ENCODE measurements around the gene ATP5MC2.
"Not testable (repeated sequence)": the region's sequence is repeated elsewhere in the genome, so short reads cannot be mapped to it uniquely, and the experiment has no call there.

The ATP5MC2 gene

DNA sequence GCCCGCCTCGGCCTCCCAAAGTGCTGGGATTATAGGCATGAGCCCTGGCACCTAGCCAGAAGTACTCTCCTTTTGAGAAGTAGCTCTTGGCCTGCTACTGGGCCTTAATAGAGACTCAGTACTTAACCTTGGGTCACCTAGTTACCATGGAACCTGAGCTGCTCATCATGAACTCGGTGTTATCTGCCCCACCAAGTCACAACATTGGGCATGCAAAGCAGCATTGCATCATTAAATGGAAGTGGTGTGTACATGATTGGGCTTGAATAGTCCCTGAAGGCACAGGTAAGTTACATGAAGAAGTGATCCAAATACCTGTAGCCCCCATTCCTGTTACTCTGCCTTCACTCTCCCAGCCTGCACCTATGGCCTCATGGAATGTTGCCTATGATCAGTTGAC lies 31.8 kb downstream of the ATP5MC2 start:
- no peak for DNase-seq

- DNase-seq: no peak
Measured at GRCh38 chr12:53643232-53643979, 32.5 kb downstream of the ATP5MC2 start.

DNA sequence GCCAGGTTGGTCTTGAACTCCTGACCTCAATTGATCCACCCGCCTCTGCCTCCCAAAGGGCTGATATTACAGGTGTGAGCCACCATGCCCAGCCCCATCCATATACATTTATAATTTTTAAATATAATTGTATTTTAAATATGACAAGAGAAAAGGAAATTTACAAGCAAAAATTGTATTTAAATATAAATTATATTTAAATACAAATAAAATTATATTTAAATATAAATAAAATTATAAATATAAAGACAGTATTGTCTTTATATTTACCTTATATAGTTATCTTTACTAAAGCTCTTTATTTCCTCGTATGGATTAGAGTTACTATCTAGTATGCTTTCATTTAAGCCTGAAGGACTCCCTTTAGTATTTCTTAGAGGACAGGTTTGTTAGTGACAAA lies 37.8 kb downstream of the ATP5MC2 start:
- DNase-seq: no peak

DNA sequence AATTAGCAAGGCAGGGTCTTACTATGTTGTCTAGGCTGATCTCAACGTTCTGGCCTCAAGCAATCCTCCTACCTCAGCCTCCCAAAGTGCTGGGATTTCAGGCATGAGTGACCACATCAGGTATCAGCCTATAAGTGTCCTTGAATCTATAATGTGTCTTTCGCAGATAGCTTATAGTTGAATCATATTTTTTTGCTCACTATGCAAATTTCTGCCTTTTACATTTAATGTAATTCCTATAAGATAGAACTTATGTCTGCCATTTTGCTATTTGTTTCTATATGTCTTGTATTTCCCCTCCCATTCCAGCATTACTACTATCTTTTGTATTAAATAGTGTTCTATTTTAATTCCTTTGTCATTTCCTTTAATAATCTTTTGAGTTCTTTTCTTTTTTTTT lies 39.2 kb downstream of the ATP5MC2 start:
- DNase-seq: no peak

DNA sequence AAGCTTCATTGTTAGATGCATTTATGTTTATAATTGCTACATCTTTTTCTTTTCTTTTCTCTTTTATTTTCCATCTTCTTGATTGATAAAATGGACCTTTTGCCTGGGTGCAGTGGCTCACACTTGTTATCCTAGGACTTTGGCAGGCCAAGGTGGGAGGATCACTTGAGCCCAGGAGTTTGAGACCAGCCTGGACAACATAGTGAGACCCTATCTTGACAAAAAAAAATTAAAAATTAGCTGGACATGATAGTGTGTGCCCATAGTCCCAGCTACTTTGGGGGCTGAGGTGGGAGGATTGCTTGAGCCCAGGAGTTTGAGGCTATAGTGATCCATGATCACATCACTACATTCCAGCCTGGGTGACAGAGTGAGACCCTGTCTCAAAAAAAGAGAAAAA lies 40.2 kb downstream of the ATP5MC2 start:
- not testable (repeated sequence) for DNase-seq

DNA sequence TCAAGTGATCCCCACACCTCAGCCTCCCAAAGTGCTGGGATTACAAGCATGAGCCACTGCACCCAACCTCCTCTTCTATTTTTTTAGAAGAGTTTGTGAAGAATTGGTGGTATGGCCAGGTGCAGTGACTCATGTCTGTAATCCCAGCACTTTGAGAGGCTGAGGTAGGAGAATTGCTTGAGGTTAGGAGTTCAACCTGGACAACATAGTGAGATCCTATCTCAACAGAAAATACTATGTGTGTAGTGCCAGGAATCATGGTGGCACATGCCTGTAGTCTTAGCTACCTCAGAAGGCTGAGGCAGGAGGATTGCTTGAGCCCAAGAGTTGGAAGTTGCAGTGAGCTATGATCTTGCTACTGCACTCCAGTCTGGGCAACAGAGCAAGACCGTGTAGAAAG lies 44.2 kb downstream of the ATP5MC2 start:
- no peak for DNase-seq

DNA sequence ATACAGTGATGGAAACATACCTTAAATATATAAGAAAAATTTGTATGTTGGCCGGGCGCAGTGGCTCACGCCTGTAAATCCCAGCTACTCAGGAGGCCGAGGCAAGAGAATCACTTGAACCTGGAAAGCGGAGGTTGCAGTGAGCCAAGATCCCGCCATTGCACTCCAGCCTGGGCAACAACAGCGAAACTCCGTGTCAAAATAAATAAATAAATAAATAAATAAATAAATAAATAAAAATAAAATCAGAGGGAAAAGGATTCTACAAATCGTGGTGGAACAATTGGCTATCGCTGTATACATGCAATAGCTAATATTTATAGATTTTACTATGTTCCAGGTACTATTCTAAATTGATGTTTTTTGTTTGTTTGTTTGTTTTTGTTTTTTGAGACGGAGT lies 48.0 kb downstream of the ATP5MC2 start:
- DNase-seq: no peak

DNA sequence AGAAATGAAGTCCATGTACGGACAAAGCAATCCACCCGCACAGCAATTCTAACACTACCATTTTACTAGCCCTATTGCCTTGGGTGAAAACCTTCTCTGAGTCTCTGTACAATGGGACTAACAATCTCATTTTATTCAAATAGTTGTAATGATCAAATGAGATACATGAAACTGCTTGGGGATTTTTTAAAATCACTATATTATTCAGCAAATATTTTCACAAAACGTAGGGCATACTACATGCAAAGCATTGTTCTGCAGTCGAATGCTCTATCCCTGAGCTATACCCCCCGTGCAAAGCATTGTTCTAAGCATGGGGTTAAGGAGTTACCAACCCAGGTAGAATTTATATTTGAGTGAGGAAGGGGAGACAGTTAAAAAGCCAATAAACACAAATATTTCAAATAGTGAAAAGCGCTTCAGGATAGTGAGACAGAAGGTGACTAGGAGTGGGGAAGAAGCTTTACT lies 49.1 kb downstream of the ATP5MC2 start:
- DNase-seq: no peak

DNA sequence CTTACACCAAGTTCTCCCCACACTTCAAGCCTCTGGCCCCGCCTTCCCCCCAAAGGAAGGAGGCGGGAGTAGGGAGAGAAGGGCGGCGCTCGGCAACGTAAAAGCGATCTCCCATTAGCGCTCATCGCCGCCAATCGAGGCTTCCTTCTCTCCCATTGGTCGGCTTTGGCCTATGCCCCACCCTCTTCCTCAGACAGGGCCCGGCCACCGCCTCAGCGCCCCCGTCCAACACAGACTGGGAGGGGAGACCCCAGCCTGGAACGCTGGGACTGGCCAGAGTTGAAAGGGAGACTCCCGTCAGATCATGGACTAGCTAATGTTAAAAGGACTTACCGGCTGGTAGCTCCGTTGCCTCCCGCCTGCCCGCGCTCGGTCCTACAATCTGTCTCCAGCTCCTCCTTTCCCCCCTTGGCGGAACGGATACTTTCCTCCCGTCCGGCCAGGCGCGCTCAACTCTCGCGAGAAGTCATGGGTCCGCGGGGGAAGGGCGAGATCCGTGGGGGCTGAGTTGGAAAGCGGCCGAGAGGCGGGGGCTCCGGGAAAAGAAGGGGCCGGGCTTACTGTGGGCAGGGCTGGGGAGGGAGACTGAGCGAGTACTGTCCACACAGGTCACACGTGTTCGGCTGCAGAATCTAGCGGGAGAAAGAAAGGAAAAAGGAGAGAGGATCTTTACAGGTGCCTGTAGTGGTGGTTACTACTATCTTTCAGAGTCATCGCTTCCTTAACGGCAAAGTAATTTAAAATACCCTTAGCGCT lies 49.8 kb downstream of the ATP5MC2 start, which contains the start of gene ATF7:
TSS of gene ATF7 (minus strand) at position 437 of the 756 bp plus-strand sequence. CDS start 25,382 bp downstream, outside the sequence.
- peak; percentile 99 for DNase-seq

- no peak for DNase-seq
Measured at GRCh38 chr12:53625373-53625945, 50.4 kb downstream of the ATP5MC2 start.

- no peak for DNase-seq
Measured at GRCh38 chr12:53624956-53625355, 50.9 kb downstream of the ATP5MC2 start.

- no peak for DNase-seq
Measured at GRCh38 chr12:53624458-53624857, 51.4 kb downstream of the ATP5MC2 start.

DNA sequence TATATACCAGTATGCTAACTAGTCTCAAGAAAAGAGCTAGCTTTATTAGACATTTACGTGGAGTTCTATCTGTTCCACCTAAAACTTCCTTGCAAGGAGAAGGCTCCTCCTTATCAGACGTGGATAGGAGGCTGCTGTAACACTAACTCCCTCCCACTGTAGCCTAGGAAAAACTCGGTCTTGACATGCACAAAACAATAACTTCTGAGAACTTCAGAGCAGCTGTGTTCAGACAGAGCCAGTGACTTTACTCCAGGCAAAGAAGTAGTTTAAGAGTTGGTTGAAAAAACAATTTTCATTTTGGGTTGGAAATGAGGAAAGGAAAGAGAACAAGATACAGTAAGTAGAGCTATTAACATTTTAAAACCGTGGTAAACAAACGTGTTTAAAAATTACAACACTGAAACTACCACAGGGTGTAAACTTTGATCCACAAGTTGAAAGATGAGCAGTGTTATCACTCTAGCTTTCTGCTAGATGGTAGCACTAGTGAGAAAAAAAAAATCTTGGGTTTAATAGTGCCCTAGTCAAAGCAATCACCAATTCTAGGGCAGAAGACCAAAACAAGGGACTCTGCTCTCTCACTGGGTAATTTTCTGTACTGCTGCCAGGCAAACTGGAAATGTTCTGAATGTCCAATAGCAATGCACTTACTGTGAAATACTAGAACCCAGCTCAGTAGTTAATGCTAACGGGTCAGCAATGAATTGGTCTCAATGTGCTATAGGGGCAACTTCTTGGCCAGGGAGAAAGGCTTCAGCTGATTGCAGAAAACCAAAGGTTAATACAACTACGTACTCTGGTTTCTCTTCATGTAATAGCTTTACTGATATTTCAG lies 52.1 kb downstream of the ATP5MC2 start:
- no peak for DNase-seq

GRCh38 chr12:53622724-53623123 lies 53.2 kb downstream of the ATP5MC2 start:
- no peak for DNase-seq

- no peak for DNase-seq
Measured at GRCh38 chr12:53618275-53618674, 57.6 kb downstream of the ATP5MC2 start.

DNA sequence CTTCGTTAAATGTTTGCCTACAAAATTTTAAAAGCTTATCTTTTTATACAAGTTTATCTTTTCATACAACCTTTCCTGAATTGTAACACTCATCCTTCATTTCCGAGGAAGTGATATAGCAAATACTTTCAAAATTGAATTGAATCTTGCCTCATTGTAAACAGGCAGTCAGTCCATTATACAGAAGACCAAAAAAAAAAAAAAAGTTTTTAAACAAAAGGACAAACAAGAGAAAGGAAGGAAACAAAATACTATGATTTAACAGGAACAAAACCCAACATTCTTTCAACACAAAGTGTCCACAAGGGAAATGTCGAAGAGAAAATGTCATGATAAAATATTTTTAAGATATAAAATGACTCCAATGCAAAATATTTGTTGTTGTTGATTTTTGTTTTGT lies 58.2 kb downstream of the ATP5MC2 start:
- no peak for DNase-seq

DNA sequence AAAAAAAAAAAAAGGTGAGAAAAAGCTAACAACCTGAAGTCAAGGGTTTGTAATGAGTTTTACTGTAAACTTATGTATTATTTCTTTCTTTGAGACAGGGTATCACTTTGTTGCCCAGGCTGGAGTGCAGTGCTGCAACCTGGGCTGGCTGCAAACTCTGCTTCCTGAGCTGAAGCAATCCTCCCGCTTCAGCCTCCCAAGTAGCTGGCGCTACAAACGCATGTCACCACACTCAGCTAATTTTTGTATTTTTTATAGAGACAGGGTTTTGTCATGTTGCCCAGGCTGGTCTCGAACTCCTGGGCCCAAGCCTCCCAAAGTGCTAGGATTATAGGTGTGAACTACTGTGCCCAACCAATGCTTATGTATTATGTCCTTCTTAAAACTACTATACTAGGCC lies 58.9 kb downstream of the ATP5MC2 start:
- DNase-seq: no peak

All from activated T-cell treated with anti-CD3 and anti-CD28 coated beads for 4 hours (primary cell).